GM20000 (cell line): ENCODE results near the gene GH2.

Experiments used
- DNase-seq: peaks from one replicate; pipeline ENCODE4 v3.0.0; 2012; ENCODE audit warnings: low spot score
- CTCF ChIP-seq: IDR thresholded peaks from 2 replicates; pipeline ENCODE4 v1.5.1; 2012; ENCODE audit warnings: mild to moderate bottlenecking, control low read depth; ENCODE audit errors: extremely low read depth, missing control alignments

Gene GH2

GRCh38 chr17:63830278-63830677 lies 51.5 kb downstream of the GH2 start:
- TF ChIP-seq CTCF, result no peak
- no peak for DNase-seq
